HUES64 (cell line): ENCODE data around the gene ZFYVE21.

ENCODE experiments used
- H3K27ac ChIP-seq: 2 replicates; pipeline ENCODE4 v1.7.0; 2013; ENCODE audit warnings: low read depth, low read length, inconsistent platforms
- H3K27me3 ChIP-seq: 2 replicates; pipeline ENCODE4 v1.6.1; 2013; ENCODE audit warnings: mild to moderate bottlenecking, low read length; ENCODE audit not compliant: insufficient read depth
- H3K36me3 ChIP-seq: 2 replicates; pipeline ENCODE4 v1.6.1; 2013; ENCODE audit warnings: mild to moderate bottlenecking, low read length; ENCODE audit not compliant: insufficient read depth
- H3K4me1 ChIP-seq: 2 replicates; pipeline ENCODE4 v1.6.1; 2013; ENCODE audit warnings: mild to moderate bottlenecking, low read length, moderate library complexity; ENCODE audit not compliant: insufficient read depth
- H3K4me3 ChIP-seq: 2 replicates; pipeline ENCODE4 v1.5.1; 2013; ENCODE audit warnings: mild to moderate bottlenecking, low read length, moderate library complexity
- H3K9ac ChIP-seq: 2 replicates; pipeline ENCODE4 v1.6.1; 2013; ENCODE audit warnings: mild to moderate bottlenecking, low read depth, low read length
- H3K9me3 ChIP-seq: 2 replicates; pipeline ENCODE4 v1.6.1; 2013; ENCODE audit warnings: low read depth, low read length; ENCODE audit not compliant: insufficient read depth
- WGBS: fragments of 150-250, 120-280 bp; methylation state at CpG from one replicate; pipeline ENCODE4 v1.1.7; 2013; ENCODE audit warnings: missing lambda C conversion rate; 5-methylcytosine and 5-hydroxymethylcytosine counted together

Gene ZFYVE21

DNA sequence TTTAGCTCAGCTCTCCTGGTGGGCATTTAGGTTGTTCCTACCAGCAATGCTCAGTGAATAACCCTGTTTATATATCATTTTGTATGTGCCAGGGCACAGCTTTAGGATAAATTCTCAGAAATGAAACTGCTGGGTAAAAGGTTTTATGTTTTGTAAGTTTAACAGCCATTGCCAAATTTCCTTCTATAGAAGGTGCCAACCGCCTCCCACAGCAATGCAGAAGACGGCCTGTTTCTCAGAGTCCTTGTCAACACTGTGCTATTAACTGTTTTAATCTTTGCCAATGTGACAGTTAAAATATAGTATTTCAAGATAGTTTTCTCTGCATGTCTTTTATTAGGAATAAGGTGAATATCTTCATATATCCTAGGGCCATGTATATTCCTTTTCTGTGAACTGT lies 66.8 kb downstream of the ZFYVE21 start:
- no peak overlapping the region for H3K9ac ChIP-seq
- no peak overlapping the region for H3K4me3 ChIP-seq
- no peaks in the 10 kb centered on the region for H3K9me3 ChIP-seq
- H3K27ac ChIP-seq, result no peak overlapping the region
- H3K4me1 ChIP-seq, result no peaks in the 10 kb centered on the region
- H3K27me3 ChIP-seq, result no peaks in the 10 kb centered on the region
- WGBS, result 83% methylated on average over 2 of the region's 2 CpGs
- H3K36me3 ChIP-seq, result no peaks in the 10 kb centered on the region
